Esophagus muscularis mucosa (tissue), 4 donors: ENCODE data around the gene NUDT14. TPM values are rescaled to one million over a fixed set of nuclear protein-coding genes. Genes with fewer than 3 reads are reported as not detected.

Experiments used
- DNase-seq: peaks from one replicate; pipeline ENCODE4 v3.0.0-alpha.2; 2017; ENCODE audit errors: extremely low spot score
- H3K27ac ChIP-seq, 4 donors: fragments of 200-600 bp; sonication (generic); replicated peaks in 1 of 4; 1 replicate in 3 of 4; 2 replicates in 1 of 4; pipeline ENCODE4 v1.5.1; 2016 to 2019; ENCODE audit warnings: mild to moderate bottlenecking in 1 of 4
- H3K27me3 ChIP-seq, 4 donors: fragments of 200-600 bp; sonication (generic); one replicate each; pipeline versions ENCODE4 v1.5.1 to v1.6.0; 2016 to 2019
- H3K36me3 ChIP-seq, 4 donors: fragments of 200-600 bp; sonication (generic); one replicate each; pipeline ENCODE4 v1.5.1; 2016 to 2019
- H3K4me1 ChIP-seq, 4 donors: fragments of 200-600 bp; sonication (generic); one replicate each; pipeline ENCODE4 v1.5.1; 2016 to 2019
- H3K4me3 ChIP-seq, 4 donors: fragments of 200-600 bp; sonication (generic); 1 replicate in 2 of 4; 2 replicates in 2 of 4; pipeline ENCODE4 v1.5.1; 2016 to 2019; ENCODE audit warnings: mild to moderate bottlenecking in 4 of 4, moderate library complexity in 1 of 4
- H3K9me3 ChIP-seq, 4 donors: fragments of 200-600 bp; sonication (generic); 1 replicate in 3 of 4; 2 replicates in 1 of 4; pipeline ENCODE4 v1.5.1; 2016 to 2019
- CTCF ChIP-seq, 3 experiments: fragments of 200-600 bp in 2 of 3; fragments of 450-650 bp in 1 of 3; sonication (generic) in 2 of 3; IDR thresholded peaks; one replicate each; pipeline ENCODE4 v1.5.1; 2017 to 2019; ENCODE audit warnings: antibody characterized with exemption in 3 of 3, mild to moderate bottlenecking in 2 of 3, moderate library complexity in 1 of 3
- EP300 ChIP-seq: sonication (generic); formaldehyde crosslinking; IDR thresholded peaks from one replicate; pipeline ENCODE4 v1.6.1; 2017; ENCODE audit warnings: antibody characterized with exemption
- POLR2A ChIP-seq: fragments of 450-650 bp; IDR thresholded peaks from one replicate; pipeline ENCODE4 v1.6.1; 2017; ENCODE audit warnings: antibody characterized with exemption, moderate library complexity, mild to moderate bottlenecking, low read depth
- POLR2AphosphoS5 ChIP-seq, 2 donors: sonication (generic); formaldehyde crosslinking; IDR thresholded peaks; one replicate each; pipeline ENCODE4 v1.6.1; 2017; ENCODE audit warnings: antibody characterized with exemption in 2 of 2
- WGBS: methylation state at CpG from one replicate; pipeline ENCODE4 v1.1.5; 2018; 5-methylcytosine and 5-hydroxymethylcytosine counted together
- intact Hi-C: fragments of 100-400 bp; cut with DNase I; formaldehyde crosslinking; loops from one replicate; pipeline ENCODE4 v1.15.1; 2023
- total RNA-seq, 4 donors: library from RNA; depleted of rRNA; stranded (reverse); fragments of >200 nt; gene quantifications; one replicate each; pipeline versions ENCODE4 v1.1.0 to v1.2.1, GENCODE V29; 2016

Gene NUDT14
- total RNA-seq, 4 donors from 2014 or later, result 2.1 to 6.2 (median 5.8) TPM

- no peak for DNase-seq
- intact Hi-C loops, result no loop called here
- Histone ChIP-seq H3K4me1 (peaks cover 8 to 36% (median 14%) of the 10 kb centered on the region in 4 donors), H3K27me3 (peaks cover 0 to 64% (median 4%) of the 10 kb centered on the region in 4 donors), H3K27ac (no peak overlapping the region), H3K9me3 (no peaks in the 10 kb centered on the region), H3K36me3 (peaks cover 0 to 6% (median 0%) of the 10 kb centered on the region in 4 donors), H3K4me3 (no peak overlapping the region)
- WGBS, result 100% methylated on average over 2 of the region's 2 CpGs
- TF ChIP-seq POLR2AphosphoS5 (IDR thresholded peaks at IDR 0.05) (no peak), EP300 (no peak), POLR2A (no peak), CTCF (IDR thresholded peaks at IDR 0.05) (no peak)
Observed at GRCh38 chr14:105162669-105162979, 18.5 kb downstream of the NUDT14 start.

- peaks cover 4 to 35% (median 9%) of the 10 kb centered on the region in 4 donors for H3K4me1 ChIP-seq
- intact Hi-C loops, result no loop called here
- peaks cover 0 to 59% (median 3%) of the 10 kb centered on the region in 4 donors for H3K27me3 ChIP-seq
- H3K4me3 ChIP-seq, result no peak overlapping the region
- H3K9me3 ChIP-seq, result no peaks in the 10 kb centered on the region
- H3K36me3 ChIP-seq, result peaks cover 0 to 12% (median 0%) of the 10 kb centered on the region in 4 donors
- TF ChIP-seq CTCF (IDR thresholded peaks at IDR 0.05) (no peak), POLR2AphosphoS5 (IDR thresholded peaks at IDR 0.05) (no peak), EP300 (no peak), POLR2A (no peak)
- DNase-seq, result peak; percentile 95
- H3K27ac ChIP-seq, result no peak overlapping the region
- WGBS, result 93% methylated on average over 10 of the region's 10 CpGs
Observed at GRCh38 chr14:105161964-105162668, 19.0 kb downstream of the NUDT14 start.

- WGBS, result 75% methylated on average over 12 of the region's 15 CpGs
- intact Hi-C loops, result no loop called here
- Histone ChIP-seq H3K36me3 (peaks cover 0 to 15% (median 0%) of the 10 kb centered on the region in 4 donors), H3K27ac (no peak overlapping the region), H3K9me3 (no peaks in the 10 kb centered on the region), H3K4me3 (no peak overlapping the region), H3K4me1 (peaks cover 0 to 27% (median 2%) of the 10 kb centered on the region in 4 donors), H3K27me3 (peaks cover 0 to 51% (median 0%) of the 10 kb centered on the region in 4 donors)
- TF ChIP-seq POLR2AphosphoS5 (IDR thresholded peaks at IDR 0.05) (no peak), CTCF (IDR thresholded peaks at IDR 0.05) (no peak), POLR2A (no peak), EP300 (no peak)
- no peak for DNase-seq
Observed at GRCh38 chr14:105161309-105161708, 19.8 kb downstream of the NUDT14 start.

- no peak for DNase-seq
- H3K4me1 ChIP-seq, result peaks cover 0 to 22% (median 0%) of the 10 kb centered on the region in 4 donors
- peaks cover 0 to 45% (median 0%) of the 10 kb centered on the region in 4 donors for H3K27me3 ChIP-seq
- no peaks in the 10 kb centered on the region for H3K9me3 ChIP-seq
- WGBS, result 75% methylated on average over 12 of the region's 12 CpGs
- no peak overlapping the region for H3K4me3 ChIP-seq
- no peak for TF ChIP-seq POLR2A
- TF ChIP-seq CTCF (IDR thresholded peaks at IDR 0.05), result no peak
- TF ChIP-seq EP300, result no peak
- no peak for TF ChIP-seq POLR2AphosphoS5 (IDR thresholded peaks at IDR 0.05)
- no peak overlapping the region for H3K27ac ChIP-seq
- H3K36me3 ChIP-seq, result peaks cover 0 to 17% (median 0%) of the 10 kb centered on the region in 4 donors
- intact Hi-C loops, result no loop called here
Observed at GRCh38 chr14:105160776-105161175, 20.3 kb downstream of the NUDT14 start.
